HEK293 (cell line): ENCODE data around the gene ATP6V0E2.

Source experiments
- CTCF ChIA-PET: fragments of 350-600 bp; formaldehyde crosslinking; extraction: SDS; loops from one replicate; lab custom pipeline; 2021; ENCODE audit warnings: antibody characterized with exemption; lab: Yijun Ruan, JAX
- POLR2A ChIA-PET: fragments of 300-600 bp; formaldehyde crosslinking; extraction: SDS; loops from one replicate; lab custom pipeline; 2020; ENCODE audit warnings: antibody characterized with exemption, inconsistent platforms; lab: Yijun Ruan, JAX
- H3K27ac ChIP-seq: fragments of 200-500 bp; sonication (Bioruptor generic); 2 replicates; pipeline ENCODE4 v1.5.1; 2014; ENCODE audit warnings: low read depth, low read length, control low read depth, inconsistent platforms; ENCODE audit errors: extremely low read depth
- H3K36me3 ChIP-seq, 2 experiments: fragments of 200-500 bp in 1 of 2; sonication (Bioruptor generic) in 1 of 2; 1 replicate in 1 of 2; 2 replicates in 1 of 2; pipeline ENCODE4 v1.5.1; 2014 to 2017; ENCODE audit warnings: inconsistent platforms in 2 of 2, low read length in 2 of 2; ENCODE audit not compliant: control insufficient read depth in 2 of 2, insufficient read depth in 1 of 2
- H3K4me1 ChIP-seq: fragments of 200-500 bp; sonication (Bioruptor generic); 2 replicates; pipeline ENCODE4 v1.5.1; 2014; ENCODE audit warnings: mild to moderate bottlenecking, low read length, inconsistent platforms; ENCODE audit not compliant: control insufficient read depth, insufficient read depth
- H3K4me3 ChIP-seq: 2 replicates; pipeline ENCODE4 v1.5.1; 2011; ENCODE audit warnings: low read depth, mild to moderate bottlenecking, control low read depth, low read length, moderate library complexity
- H3K9me3 ChIP-seq: fragments of 200-500 bp; sonication (Bioruptor generic); 2 replicates; pipeline ENCODE4 v1.5.1; 2014; ENCODE audit warnings: low read depth, low read length, inconsistent platforms; ENCODE audit not compliant: control insufficient read depth, insufficient read depth
- PRDM10 ChIP-seq: fragments of 450-650 bp; formaldehyde crosslinking; IDR thresholded peaks from 2 replicates; pipeline ENCODE4 v1.5.1; 2016; ENCODE audit warnings: missing biosample characterization, missing genetic modification characterization
- SCRT2 ChIP-seq: fragments of 450-650 bp; formaldehyde crosslinking; IDR thresholded peaks from 2 replicates; pipeline ENCODE4 v1.5.1; 2016; ENCODE audit warnings: missing biosample characterization, missing genetic modification characterization
- ZBTB17 ChIP-seq: fragments of 450-650 bp; formaldehyde crosslinking; IDR thresholded peaks from 2 replicates; pipeline ENCODE4 v1.5.1; 2016; ENCODE audit warnings: missing biosample characterization, missing genetic modification characterization
- ZBTB6 ChIP-seq: fragments of 450-650 bp; formaldehyde crosslinking; IDR thresholded peaks from 2 replicates; pipeline ENCODE4 v1.5.1; 2017; ENCODE audit warnings: missing biosample characterization, missing genetic modification characterization
- ZBTB8A ChIP-seq: fragments of 450-650 bp; formaldehyde crosslinking; IDR thresholded peaks from 2 replicates; pipeline ENCODE4 v1.5.1; 2016; ENCODE audit warnings: missing biosample characterization, missing genetic modification characterization
- ZNF132 ChIP-seq: fragments of 450-650 bp; formaldehyde crosslinking; IDR thresholded peaks from 2 replicates; pipeline ENCODE4 v1.5.1; 2017; ENCODE audit warnings: missing biosample characterization, missing genetic modification characterization, borderline replicate concordance
- ZNF138 ChIP-seq: fragments of 450-650 bp; formaldehyde crosslinking; IDR thresholded peaks from 2 replicates; pipeline ENCODE4 v1.5.1; 2016; ENCODE audit warnings: missing biosample characterization, missing genetic modification characterization, borderline replicate concordance
- ZNF146 ChIP-seq: fragments of 450-650 bp; formaldehyde crosslinking; IDR thresholded peaks from 2 replicates; pipeline ENCODE4 v1.5.1; 2016; ENCODE audit warnings: missing biosample characterization, missing genetic modification characterization
- ZNF175 ChIP-seq: fragments of 450-650 bp; formaldehyde crosslinking; IDR thresholded peaks from 2 replicates; pipeline ENCODE4 v1.5.1; 2016; ENCODE audit warnings: missing biosample characterization, missing genetic modification characterization
- ZNF2 ChIP-seq: fragments of 450-650 bp; formaldehyde crosslinking; IDR thresholded peaks from 2 replicates; pipeline ENCODE4 v1.5.1; 2016; ENCODE audit warnings: missing biosample characterization, missing genetic modification characterization
- ZNF302 ChIP-seq: fragments of 450-650 bp; formaldehyde crosslinking; IDR thresholded peaks from 2 replicates; pipeline ENCODE4 v1.5.1; 2016; ENCODE audit warnings: missing biosample characterization, missing genetic modification characterization, low read depth
- ZNF324 ChIP-seq: fragments of 450-650 bp; formaldehyde crosslinking; IDR thresholded peaks from 2 replicates; pipeline ENCODE4 v1.5.1; 2016; ENCODE audit warnings: missing biosample characterization, missing genetic modification characterization
- ZNF350 ChIP-seq: fragments of 450-650 bp; formaldehyde crosslinking; IDR thresholded peaks from 2 replicates; pipeline ENCODE4 v1.5.0; 2017; ENCODE audit warnings: missing biosample characterization, mild to moderate bottlenecking, missing genetic modification characterization
- ZNF501 ChIP-seq: fragments of 450-650 bp; formaldehyde crosslinking; IDR thresholded peaks from 2 replicates; pipeline ENCODE4 v1.5.1; 2016; ENCODE audit warnings: missing biosample characterization, missing genetic modification characterization
- ZNF510 ChIP-seq: fragments of 450-650 bp; formaldehyde crosslinking; IDR thresholded peaks from 2 replicates; pipeline ENCODE4 v1.5.1; 2018; ENCODE audit warnings: mild to moderate bottlenecking, missing genetic modification characterization, missing biosample characterization; ENCODE audit not compliant: insufficient replicate concordance
- ZNF585B ChIP-seq: fragments of 450-650 bp; formaldehyde crosslinking; IDR thresholded peaks from 2 replicates; pipeline ENCODE4 v1.5.1; 2016; ENCODE audit warnings: missing biosample characterization, missing genetic modification characterization
- ZNF645 ChIP-seq: fragments of 450-650 bp; formaldehyde crosslinking; IDR thresholded peaks from 2 replicates; pipeline ENCODE4; 2016; ENCODE audit warnings: missing biosample characterization, missing genetic modification characterization
- ZNF654 ChIP-seq: fragments of 450-650 bp; formaldehyde crosslinking; IDR thresholded peaks from 2 replicates; pipeline ENCODE4 v1.5.1; 2016; ENCODE audit warnings: low read depth, missing biosample characterization, missing genetic modification characterization
- ZNF660 ChIP-seq: fragments of 450-650 bp; IDR thresholded peaks from 2 replicates; pipeline ENCODE4 v1.5.1; 2018; ENCODE audit warnings: missing biosample characterization, mild to moderate bottlenecking, missing genetic modification characterization
- ZNF664 ChIP-seq: fragments of 450-650 bp; formaldehyde crosslinking; IDR thresholded peaks from 2 replicates; pipeline ENCODE4 v1.5.1; 2016; ENCODE audit warnings: missing biosample characterization, missing genetic modification characterization
- ZNF701 ChIP-seq: fragments of 450-650 bp; formaldehyde crosslinking; IDR thresholded peaks from 2 replicates; pipeline ENCODE4 v1.5.1; 2016; ENCODE audit warnings: missing biosample characterization, missing genetic modification characterization
- ZNF785 ChIP-seq: fragments of 450-650 bp; formaldehyde crosslinking; IDR thresholded peaks from 2 replicates; pipeline ENCODE4 v1.5.1; 2016; ENCODE audit warnings: missing biosample characterization, missing genetic modification characterization
- ZSCAN4 ChIP-seq: fragments of 450-650 bp; formaldehyde crosslinking; IDR thresholded peaks from 2 replicates; pipeline ENCODE4 v1.5.1; 2017; ENCODE audit warnings: missing biosample characterization, missing genetic modification characterization

The ATP6V0E2 gene

GRCh38 chr7:149883048-149883438 lies 9.3 kb downstream of the ATP6V0E2 start:
- Histone ChIP-seq H3K9me3 (no peaks in the 10 kb centered on the region), H3K27ac (no peak overlapping the region), H3K36me3 (peaks cover 0 to 27% of the 10 kb centered on the region in 2 experiments; a peak in 1 of 3 replicates), H3K4me1 (no peaks in the 10 kb centered on the region), H3K4me3 (no peak overlapping the region)
- CTCF ChIA-PET, result interaction anchor here (0.6 to 2.8 kb wide), 6 partner anchors 8 to 513 kb away, joined by 4 to 14 read pairs (median 4); no protein-coding TSS in a partner anchor
- POLR2A ChIA-PET, result interaction anchor here (1.0 kb wide), 1 partner anchor 43 kb away, joined by 6 read pairs; no protein-coding TSS in a partner anchor
- TF ChIP-seq ZNF175 (tag by site-specific recombination), result no peak
- TF ChIP-seq ZNF501 (tag by site-specific recombination), result no peak
- no peak for TF ChIP-seq ZNF701 (tag by site-specific recombination)
- TF ChIP-seq ZBTB8A (tag by site-specific recombination), result no peak
- no peak for TF ChIP-seq ZNF660 (tag by site-specific recombination)
- no peak for TF ChIP-seq ZNF302 (tag by site-specific recombination)
- no peak for TF ChIP-seq ZNF146 (tag by site-specific recombination)
- TF ChIP-seq ZBTB6, result no peak
- TF ChIP-seq ZNF664 (tag by site-specific recombination), result no peak
- no peak for TF ChIP-seq ZNF785 (tag by site-specific recombination)
- no peak for TF ChIP-seq ZNF132 (tag by site-specific recombination)
- TF ChIP-seq SCRT2 (tag by site-specific recombination), result no peak
- no peak for TF ChIP-seq ZNF138
- TF ChIP-seq ZNF510 (tag by site-specific recombination), result no peak
- no peak for TF ChIP-seq ZNF350 (tag by site-specific recombination)

GRCh38 chr7:149883452-149883861 lies 9.7 kb downstream of the ATP6V0E2 start:
- Histone ChIP-seq H3K4me1 (no peaks in the 10 kb centered on the region), H3K27ac (no peak overlapping the region), H3K4me3 (no peak overlapping the region), H3K9me3 (no peaks in the 10 kb centered on the region), H3K36me3 (peaks cover 0 to 23% of the 10 kb centered on the region in 2 experiments; a peak in 1 of 3 replicates)
- POLR2A ChIA-PET, result interaction anchor here (0.7 to 1.0 kb wide), 2 partner anchors 44 to 1366 kb away, joined by 3 to 6 read pairs; no protein-coding TSS in a partner anchor
- CTCF ChIA-PET, result interaction anchor here (0.6 to 2.8 kb wide), 10 partner anchors 8 to 522 kb away, joined by 3 to 14 read pairs (median 4); a partner anchor contains a TSS
- TF ChIP-seq ZNF2 (peak; percentile 70; the same call in 1 of the 2 replicates), ZNF654 (peak; percentile 80), ZNF585B (tag by site-specific recombination) (no peak), ZSCAN4 (tag by site-specific recombination) (no peak), ZNF324 (tag by site-specific recombination) (no peak), PRDM10 (tag by site-specific recombination) (peak; percentile 28; the same call in 1 of the 2 replicates), ZBTB17 (tag by site-specific recombination) (0 out of 2 replicates have a peak, but pooled peaks have one; percentile 18), ZNF645 (tag by site-specific recombination) (no peak)
